SU-DHL-6 (cell line): ENCODE results near the gene KRT38.

Source experiments
- H2AFZ ChIP-seq: fragments of 200-600 bp; sonication (generic); 2 replicates; pipeline ENCODE4 v1.6.1; 2014; ENCODE audit warnings: low read depth, mild to moderate bottlenecking, moderate library complexity, mixed read lengths, antibody characterized with exemption, low read length; ENCODE audit not compliant: severe bottlenecking
- H3F3A ChIP-seq: fragments of 200-600 bp; shearing (Covaris generic); 2 replicates; pipeline ENCODE4 v1.6.0; 2016; ENCODE audit warnings: antibody characterized with exemption, mild to moderate bottlenecking; ENCODE audit not compliant: insufficient read depth
- H3K27ac ChIP-seq: fragments of 200-600 bp; sonication (generic); 2 replicates; pipeline ENCODE4 v1.5.1; 2016; ENCODE audit warnings: low read depth, mild to moderate bottlenecking, low read length, moderate library complexity, mixed read lengths
- H3K27me3 ChIP-seq: fragments of 200-600 bp; sonication (generic), shearing (Covaris generic); 2 replicates; pipeline ENCODE4 v1.6.0; 2014; ENCODE audit warnings: mild to moderate bottlenecking, low read length
- H3K36me3 ChIP-seq: fragments of 200-600 bp; sonication (generic); 2 replicates; pipeline ENCODE4 v1.6.1; 2014; ENCODE audit warnings: mild to moderate bottlenecking, low read length, mixed read lengths
- H3K4me2 ChIP-seq: fragments of 300-600, 200-600 bp; shearing (Covaris generic), sonication (generic); 2 replicates; pipeline ENCODE4 v1.6.0; 2014; ENCODE audit warnings: low read length, low read depth, mild to moderate bottlenecking; ENCODE audit not compliant: poor library complexity, severe bottlenecking
- H3K4me3 ChIP-seq: fragments of 200-600 bp; sonication (generic); 2 replicates; pipeline ENCODE4 v1.5.1; 2014; ENCODE audit warnings: antibody characterized with exemption, low read length, mild to moderate bottlenecking, mixed read lengths; ENCODE audit not compliant: insufficient read depth, poor library complexity, severe bottlenecking
- H3K79me2 ChIP-seq: fragments of 200-600 bp; sonication (generic); 2 replicates; pipeline ENCODE4 v1.6.1; 2014; ENCODE audit warnings: mild to moderate bottlenecking, low read length, moderate library complexity; ENCODE audit not compliant: insufficient read depth
- H3K9ac ChIP-seq: fragments of 200-600 bp; sonication (generic); 2 replicates; pipeline ENCODE4 v1.7.0; 2014; ENCODE audit warnings: mild to moderate bottlenecking, low read length
- H3K9me2 ChIP-seq: fragments of 200-600 bp; sonication (generic); replicated peaks from 2 replicates; pipeline ENCODE4 v1.6.1; 2014; ENCODE audit warnings: low read length; ENCODE audit not compliant: insufficient read depth
- H3K9me3 ChIP-seq: fragments of 200-600 bp; sonication (generic); 2 replicates; pipeline ENCODE4 v1.6.1; 2014; ENCODE audit warnings: low read length, mixed read lengths; ENCODE audit not compliant: insufficient read depth
- H4K20me1 ChIP-seq: fragments of 200-600 bp; sonication (generic); 2 replicates; pipeline ENCODE4 v1.6.1; 2014; ENCODE audit warnings: low read depth, mild to moderate bottlenecking, antibody characterized with exemption, low read length, moderate library complexity, mixed read lengths
- EZH2phosphoT487 ChIP-seq: fragments of 200-600 bp; sonication (generic), shearing (Covaris generic); conservative IDR thresholded peaks from 2 replicates; pipeline ENCODE4 v1.6.1; 2018; ENCODE audit warnings: mild to moderate bottlenecking, antibody characterized with exemption, low read length, moderate library complexity, mixed read lengths
- TF ChIP-seq, protein P1 (sequence below): fragments of 200-600 bp; sonication (generic); IDR thresholded peaks from one replicate; pipeline ENCODE4 v1.5.1; 2017; ENCODE audit warnings: antibody characterized with exemption, mild to moderate bottlenecking, low read length, moderate library complexity; ENCODE audit not compliant: insufficient read depth, poor library complexity, severe bottlenecking

The KRT38 gene

DNA sequence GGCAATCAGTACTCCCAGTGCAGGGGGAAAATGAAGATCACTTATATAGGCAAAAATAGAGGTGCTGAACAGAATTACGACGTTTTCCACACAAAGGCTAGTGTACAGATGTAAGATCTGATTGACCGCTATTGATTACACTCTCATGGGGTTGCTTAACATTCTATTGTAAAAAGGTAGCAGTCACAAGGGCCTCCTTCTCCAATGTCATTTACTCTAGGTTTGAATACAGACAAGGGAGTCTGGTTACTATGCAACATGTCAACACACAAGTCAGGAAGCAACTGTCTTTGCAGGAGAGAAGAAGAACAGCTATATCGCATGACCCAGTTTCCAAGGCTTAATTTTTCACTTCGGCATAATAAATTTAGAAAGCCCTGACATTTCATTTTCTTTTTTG is 24.3 kb downstream of the KRT38 start:
- Histone ChIP-seq H3K36me3 (no peaks in the 10 kb centered on the region), H3K27ac (no peak overlapping the region), H3K9ac (no peak overlapping the region), H2AFZ (no peak overlapping the region), H3K79me2 (no peaks in the 10 kb centered on the region), H3K9me2 (no peaks in the 10 kb centered on the region), H3K9me3 (no peaks in the 10 kb centered on the region), H3K4me3 (no peak overlapping the region), H4K20me1 (no peaks in the 10 kb centered on the region), H3F3A (no peaks in the 10 kb centered on the region), H3K27me3 (no peaks in the 10 kb centered on the region), H3K4me2 (no peak overlapping the region)
- TF ChIP-seq, protein P1, sequence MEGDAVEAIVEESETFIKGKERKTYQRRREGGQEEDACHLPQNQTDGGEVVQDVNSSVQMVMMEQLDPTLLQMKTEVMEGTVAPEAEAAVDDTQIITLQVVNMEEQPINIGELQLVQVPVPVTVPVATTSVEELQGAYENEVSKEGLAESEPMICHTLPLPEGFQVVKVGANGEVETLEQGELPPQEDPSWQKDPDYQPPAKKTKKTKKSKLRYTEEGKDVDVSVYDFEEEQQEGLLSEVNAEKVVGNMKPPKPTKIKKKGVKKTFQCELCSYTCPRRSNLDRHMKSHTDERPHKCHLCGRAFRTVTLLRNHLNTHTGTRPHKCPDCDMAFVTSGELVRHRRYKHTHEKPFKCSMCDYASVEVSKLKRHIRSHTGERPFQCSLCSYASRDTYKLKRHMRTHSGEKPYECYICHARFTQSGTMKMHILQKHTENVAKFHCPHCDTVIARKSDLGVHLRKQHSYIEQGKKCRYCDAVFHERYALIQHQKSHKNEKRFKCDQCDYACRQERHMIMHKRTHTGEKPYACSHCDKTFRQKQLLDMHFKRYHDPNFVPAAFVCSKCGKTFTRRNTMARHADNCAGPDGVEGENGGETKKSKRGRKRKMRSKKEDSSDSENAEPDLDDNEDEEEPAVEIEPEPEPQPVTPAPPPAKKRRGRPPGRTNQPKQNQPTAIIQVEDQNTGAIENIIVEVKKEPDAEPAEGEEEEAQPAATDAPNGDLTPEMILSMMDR = no peak
- no peak for TF ChIP-seq EZH2phosphoT487

DNA sequence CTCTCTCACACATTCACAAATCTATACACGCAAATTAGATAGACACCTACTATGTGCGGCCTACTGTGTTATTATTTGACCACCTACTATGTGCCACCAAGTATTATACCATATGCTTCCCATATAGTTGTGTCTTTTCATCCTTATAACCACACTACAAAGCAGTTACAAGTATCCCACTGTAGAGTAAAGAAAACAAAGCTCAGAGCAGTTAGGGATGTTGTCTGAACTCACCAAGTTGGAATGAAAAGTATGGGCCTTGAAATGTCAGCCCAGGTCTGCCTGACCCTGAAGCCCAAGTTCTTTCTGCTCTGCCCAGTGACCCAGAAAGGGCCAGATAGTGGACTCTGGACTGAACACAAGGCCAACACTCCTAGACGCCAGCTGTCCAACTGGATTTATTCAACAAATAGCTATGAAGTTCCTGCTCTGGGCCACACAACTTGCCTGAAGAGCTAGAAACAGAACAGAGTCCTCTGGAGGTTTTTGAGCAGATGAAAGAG is 24.9 kb downstream of the KRT38 start:
- Histone ChIP-seq H3K4me2 (no peak overlapping the region), H3F3A (no peaks in the 10 kb centered on the region), H3K4me3 (no peak overlapping the region), H4K20me1 (no peaks in the 10 kb centered on the region), H3K9me3 (no peaks in the 10 kb centered on the region), H3K27me3 (no peaks in the 10 kb centered on the region), H2AFZ (no peak overlapping the region), H3K27ac (no peak overlapping the region), H3K9me2 (no peaks in the 10 kb centered on the region), H3K9ac (no peak overlapping the region), H3K79me2 (no peaks in the 10 kb centered on the region), H3K36me3 (no peaks in the 10 kb centered on the region)
- TF ChIP-seq, protein P1 = no peak
- TF ChIP-seq EZH2phosphoT487 = no peak

DNA sequence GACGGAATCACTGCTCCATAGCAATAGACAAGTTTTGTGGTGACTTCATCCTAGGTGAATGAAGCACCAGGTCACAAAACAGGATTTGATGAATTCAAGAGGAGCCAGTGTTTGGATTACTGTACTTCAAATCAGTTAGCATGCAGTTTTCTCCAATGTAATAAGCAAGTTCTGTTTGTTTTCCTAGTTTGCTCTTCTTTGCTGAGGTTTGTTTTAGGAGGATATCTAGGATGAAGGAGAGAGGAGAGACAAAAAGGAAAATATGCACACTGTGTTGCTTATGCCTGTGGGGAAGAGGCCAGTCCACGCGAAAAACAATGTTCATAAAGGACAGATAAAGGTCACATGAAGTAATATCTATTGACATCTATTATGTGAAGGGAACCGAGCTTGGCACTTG is 25.4 kb downstream of the KRT38 start:
- Histone ChIP-seq H3K4me3 (no peak overlapping the region), H3K4me2 (no peak overlapping the region), H3K79me2 (no peaks in the 10 kb centered on the region), H3K9me2 (no peaks in the 10 kb centered on the region), H4K20me1 (no peaks in the 10 kb centered on the region), H3K9ac (no peak overlapping the region), H3K27ac (no peak overlapping the region), H3K27me3 (no peaks in the 10 kb centered on the region), H3K9me3 (no peaks in the 10 kb centered on the region), H3F3A (no peaks in the 10 kb centered on the region), H3K36me3 (no peaks in the 10 kb centered on the region), H2AFZ (no peak overlapping the region)
- no peak for TF ChIP-seq EZH2phosphoT487
- TF ChIP-seq, protein P1 = no peak

DNA sequence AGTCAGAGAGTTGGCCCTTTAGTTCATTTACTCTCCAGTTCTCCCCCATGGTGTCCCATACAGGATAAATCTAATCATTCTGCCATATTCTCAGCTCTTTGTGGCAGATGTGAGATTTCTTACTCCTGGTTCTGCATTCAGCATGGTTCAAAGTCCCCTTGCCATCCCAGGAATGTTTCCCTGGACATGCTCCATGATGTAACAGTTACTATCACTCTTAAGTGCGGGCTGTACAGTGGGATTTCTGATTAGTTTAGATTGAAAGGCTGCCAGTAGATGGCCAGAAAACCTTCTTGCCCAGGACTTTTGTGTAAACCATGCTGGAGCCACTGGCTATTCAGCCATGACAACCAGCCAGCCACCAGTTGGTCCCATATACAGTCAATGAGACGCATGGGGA is 26.8 kb downstream of the KRT38 start:
- Histone ChIP-seq H3K27me3 (no peaks in the 10 kb centered on the region), H3K9ac (no peak overlapping the region)

More for the DNA sequence above, 26.8 kb downstream of the KRT38 start:
- H3K36me3 ChIP-seq = no peaks in the 10 kb centered on the region
- H4K20me1 ChIP-seq = no peaks in the 10 kb centered on the region
- H2AFZ ChIP-seq = no peak overlapping the region
- H3K9me3 ChIP-seq = no peaks in the 10 kb centered on the region
- H3K27ac ChIP-seq = no peak overlapping the region
- no peak overlapping the region for H3K4me3 ChIP-seq
- no peaks in the 10 kb centered on the region for H3K9me2 ChIP-seq
- no peak overlapping the region for H3K4me2 ChIP-seq
- no peak for TF ChIP-seq EZH2phosphoT487
- TF ChIP-seq, protein P1 = no peak
- H3F3A ChIP-seq = no peaks in the 10 kb centered on the region
- no peaks in the 10 kb centered on the region for H3K79me2 ChIP-seq
